HepG2 (cell line): ENCODE results near the gene ATP7B. TPM values are rescaled to one million over a fixed set of nuclear protein-coding genes. Genes with fewer than 3 reads are reported as not detected.

Experiments used
- ASH2L ChIP-seq: fragments of 300-600, 200-600 bp; sonication (generic); IDR thresholded peaks from 2 replicates; pipeline ENCODE4 v1.7.0; 2017; ENCODE audit warnings: low read depth, mild to moderate bottlenecking, moderate library complexity, mixed read lengths, low read length; ENCODE audit not compliant: insufficient read length
- BORCS8-MEF2B ChIP-seq: sonication (generic); formaldehyde crosslinking; IDR thresholded peaks from 2 replicates; pipeline ENCODE4 v1.8.0; 2022; ENCODE audit warnings: mild to moderate bottlenecking, missing genetic modification reagents
- DBP ChIP-seq: sonication (generic); formaldehyde crosslinking; IDR thresholded peaks from 2 replicates; pipeline ENCODE4 v1.4.0; 2020; ENCODE audit warnings: missing genetic modification reagents; ENCODE audit errors: not compliant biosample characterization
- HES4 ChIP-seq: sonication (generic); formaldehyde crosslinking; IDR thresholded peaks from 2 replicates; pipeline ENCODE4 v1.9.0; 2021; ENCODE audit warnings: mild to moderate bottlenecking, missing genetic modification reagents, borderline replicate concordance
- HIVEP1 ChIP-seq: sonication (generic); formaldehyde crosslinking; IDR thresholded peaks from 2 replicates; pipeline ENCODE4 v1.4.0; 2020; ENCODE audit warnings: mild to moderate bottlenecking, missing genetic modification reagents
- KDM2A ChIP-seq: sonication (generic); formaldehyde crosslinking; IDR thresholded peaks from 2 replicates; pipeline ENCODE4 v1.4.0; 2020; ENCODE audit warnings: low read depth, missing genetic modification reagents, borderline replicate concordance
- MIXL1 ChIP-seq: IDR thresholded peaks from 2 replicates; pipeline ENCODE4 v1.6.1; 2016
- NPAS2 ChIP-seq: sonication (generic); formaldehyde crosslinking; IDR thresholded peaks from 2 replicates; pipeline ENCODE4 v1.8.0; 2022; ENCODE audit warnings: mild to moderate bottlenecking, missing genetic modification reagents, borderline replicate concordance
- PAF1 ChIP-seq: IDR thresholded peaks from 2 replicates; pipeline ENCODE4 v1.6.1; 2016; ENCODE audit warnings: missing genetic modification reagents, missing compliant biosample characterization
- SIX1 ChIP-seq: sonication (generic); formaldehyde crosslinking; IDR thresholded peaks from 2 replicates; pipeline ENCODE4 v1.4.0; 2020; ENCODE audit warnings: missing genetic modification reagents, borderline replicate concordance
- TRIM24 ChIP-seq: sonication (generic); formaldehyde crosslinking; IDR thresholded peaks from 2 replicates; pipeline ENCODE4 v1.8.0; 2022; ENCODE audit warnings: mild to moderate bottlenecking, missing genetic modification reagents
- ZFX ChIP-seq: sonication (generic); formaldehyde crosslinking; IDR thresholded peaks from 2 replicates; pipeline ENCODE4 v1.4.0; 2020; ENCODE audit warnings: mild to moderate bottlenecking, low read depth, missing genetic modification reagents, moderate library complexity
- ZNF160 ChIP-seq: sonication (generic); formaldehyde crosslinking; IDR thresholded peaks from 2 replicates; pipeline ENCODE4 v1.8.0; 2022; ENCODE audit warnings: mild to moderate bottlenecking, inconsistent platforms, missing genetic modification reagents
- ZNF572 ChIP-seq: sonication (generic); formaldehyde crosslinking; IDR thresholded peaks from 2 replicates; pipeline ENCODE4 v1.5.1; 2020; ENCODE audit warnings: mild to moderate bottlenecking, missing genetic modification reagents
- ZNF75D ChIP-seq: sonication (generic); formaldehyde crosslinking; IDR thresholded peaks from 2 replicates; pipeline ENCODE4 v1.8.1; 2023; ENCODE audit warnings: missing genetic modification reagents, mild to moderate bottlenecking, borderline replicate concordance
- ZNF891 ChIP-seq: sonication (generic); formaldehyde crosslinking; IDR thresholded peaks from 2 replicates; pipeline ENCODE4 v1.5.0; 2020; ENCODE audit warnings: mild to moderate bottlenecking, missing genetic modification reagents
- polyA plus RNA-seq, 8 experiments: library from polyadenylated mRNA; depleted of rRNA in 3 of 8; stranded (reverse) in 7 of 8; unstranded in 1 of 8; fragments of >200 nt; fragmentation: Illumina TruSeq in 4 of 8; extraction: Trizol in 4 of 8; gene quantifications; 2 replicates each; pipeline versions ENCODE4 v1.2.1 to v1.2.3, GENCODE V29; 2011 to 2016; ENCODE audit warnings: low read depth in 4 of 8, missing spikeins in 1 of 8, mixed read lengths in 1 of 8; ENCODE audit not compliant: insufficient read depth in 1 of 8
- total RNA-seq, 5 experiments: library from RNA; depleted of rRNA; stranded (reverse); fragments of >200 nt; fragmentation: Illumina TruSeq; extraction: Trizol; gene quantifications; 2 replicates each; pipeline ENCODE4 v1.2.3, GENCODE V29; 2016; ENCODE audit warnings: low read depth in 1 of 5
- TF ChIP-seq, protein P1 (sequence below): sonication (generic); formaldehyde crosslinking; IDR thresholded peaks from 2 replicates; pipeline ENCODE4 v1.4.0; 2020; ENCODE audit warnings: missing genetic modification reagents
- TF ChIP-seq, protein P2 (sequence below): sonication (generic); formaldehyde crosslinking; IDR thresholded peaks from 2 replicates; pipeline ENCODE4 v1.4.0; 2020; ENCODE audit warnings: missing genetic modification reagents
- TF ChIP-seq, protein P3 (sequence below): sonication (generic); formaldehyde crosslinking; IDR thresholded peaks from 2 replicates; pipeline ENCODE4 v1.8.0; 2022; ENCODE audit warnings: mild to moderate bottlenecking, missing genetic modification reagents; ENCODE audit not compliant: insufficient replicate concordance

Gene ATP7B
- total and polyA plus RNA-seq, 2 of the 13 experiments (the other 11 are each of a cell fraction or from before 2014, with no cell fraction given) = 31.8 to 57.4 TPM

- TF ChIP-seq, protein P1, sequence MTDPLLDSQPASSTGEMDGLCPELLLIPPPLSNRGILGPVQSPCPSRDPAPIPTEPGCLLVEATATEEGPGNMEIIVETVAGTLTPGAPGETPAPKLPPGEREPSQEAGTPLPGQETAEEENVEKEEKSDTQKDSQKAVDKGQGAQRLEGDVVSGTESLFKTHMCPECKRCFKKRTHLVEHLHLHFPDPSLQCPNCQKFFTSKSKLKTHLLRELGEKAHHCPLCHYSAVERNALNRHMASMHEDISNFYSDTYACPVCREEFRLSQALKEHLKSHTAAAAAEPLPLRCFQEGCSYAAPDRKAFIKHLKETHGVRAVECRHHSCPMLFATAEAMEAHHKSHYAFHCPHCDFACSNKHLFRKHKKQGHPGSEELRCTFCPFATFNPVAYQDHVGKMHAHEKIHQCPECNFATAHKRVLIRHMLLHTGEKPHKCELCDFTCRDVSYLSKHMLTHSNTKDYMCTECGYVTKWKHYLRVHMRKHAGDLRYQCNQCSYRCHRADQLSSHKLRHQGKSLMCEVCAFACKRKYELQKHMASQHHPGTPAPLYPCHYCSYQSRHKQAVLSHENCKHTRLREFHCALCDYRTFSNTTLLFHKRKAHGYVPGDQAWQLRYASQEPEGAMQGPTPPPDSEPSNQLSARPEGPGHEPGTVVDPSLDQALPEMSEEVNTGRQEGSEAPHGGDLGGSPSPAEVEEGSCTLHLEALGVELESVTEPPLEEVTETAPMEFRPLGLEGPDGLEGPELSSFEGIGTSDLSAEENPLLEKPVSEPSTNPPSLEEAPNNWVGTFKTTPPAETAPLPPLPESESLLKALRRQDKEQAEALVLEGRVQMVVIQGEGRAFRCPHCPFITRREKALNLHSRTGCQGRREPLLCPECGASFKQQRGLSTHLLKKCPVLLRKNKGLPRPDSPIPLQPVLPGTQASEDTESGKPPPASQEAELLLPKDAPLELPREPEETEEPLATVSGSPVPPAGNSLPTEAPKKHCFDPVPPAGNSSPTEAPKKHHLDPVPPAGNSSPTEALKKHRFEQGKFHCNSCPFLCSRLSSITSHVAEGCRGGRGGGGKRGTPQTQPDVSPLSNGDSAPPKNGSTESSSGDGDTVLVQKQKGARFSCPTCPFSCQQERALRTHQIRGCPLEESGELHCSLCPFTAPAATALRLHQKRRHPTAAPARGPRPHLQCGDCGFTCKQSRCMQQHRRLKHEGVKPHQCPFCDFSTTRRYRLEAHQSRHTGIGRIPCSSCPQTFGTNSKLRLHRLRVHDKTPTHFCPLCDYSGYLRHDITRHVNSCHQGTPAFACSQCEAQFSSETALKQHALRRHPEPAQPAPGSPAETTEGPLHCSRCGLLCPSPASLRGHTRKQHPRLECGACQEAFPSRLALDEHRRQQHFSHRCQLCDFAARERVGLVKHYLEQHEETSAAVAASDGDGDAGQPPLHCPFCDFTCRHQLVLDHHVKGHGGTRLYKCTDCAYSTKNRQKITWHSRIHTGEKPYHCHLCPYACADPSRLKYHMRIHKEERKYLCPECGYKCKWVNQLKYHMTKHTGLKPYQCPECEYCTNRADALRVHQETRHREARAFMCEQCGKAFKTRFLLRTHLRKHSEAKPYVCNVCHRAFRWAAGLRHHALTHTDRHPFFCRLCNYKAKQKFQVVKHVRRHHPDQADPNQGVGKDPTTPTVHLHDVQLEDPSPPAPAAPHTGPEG (CRISPR knock-in tag) = no peak
- peak; percentile 54; the same call in 1 of the 2 replicates for TF ChIP-seq SIX1
- peak; percentile 38; the same call in 1 of the 2 replicates for TF ChIP-seq ZNF572
- TF ChIP-seq HES4 (CRISPR knock-in tag) = peak; percentile 82; the same call in 1 of the 2 replicates
- TF ChIP-seq ZNF75D = no peak
- TF ChIP-seq DBP (CRISPR knock-in tag) = no peak
- TF ChIP-seq HIVEP1 (CRISPR knock-in tag) = no peak; the same call in 1 of the 2 replicates
- peak; percentile 83 for TF ChIP-seq ASH2L
- no peak for TF ChIP-seq TRIM24 (CRISPR knock-in tag)
- no peak for TF ChIP-seq NPAS2 (CRISPR knock-in tag)
- TF ChIP-seq BORCS8-MEF2B (CRISPR knock-in tag) = peak; percentile 83
- TF ChIP-seq, protein P2, sequence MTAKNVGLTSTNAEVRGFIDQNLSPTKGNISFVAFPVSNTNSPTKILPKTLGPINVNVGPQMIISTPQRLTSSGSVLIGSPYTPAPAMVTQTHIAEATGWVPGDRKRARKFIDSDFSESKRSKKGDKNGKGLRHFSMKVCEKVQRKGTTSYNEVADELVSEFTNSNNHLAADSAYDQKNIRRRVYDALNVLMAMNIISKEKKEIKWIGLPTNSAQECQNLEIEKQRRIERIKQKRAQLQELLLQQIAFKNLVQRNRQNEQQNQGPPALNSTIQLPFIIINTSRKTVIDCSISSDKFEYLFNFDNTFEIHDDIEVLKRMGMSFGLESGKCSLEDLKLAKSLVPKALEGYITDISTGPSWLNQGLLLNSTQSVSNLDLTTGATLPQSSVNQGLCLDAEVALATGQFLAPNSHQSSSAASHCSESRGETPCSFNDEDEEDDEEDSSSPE (CRISPR knock-in tag) = peak; percentile 81
- TF ChIP-seq ZNF891 (CRISPR knock-in tag) = peak; percentile 33; the same call in 1 of the 2 replicates
- peak; percentile 89; the same call in 1 of the 2 replicates for TF ChIP-seq KDM2A (CRISPR knock-in tag)
- peak; percentile 89 for TF ChIP-seq ZFX (CRISPR knock-in tag)
- no peak for TF ChIP-seq PAF1 (CRISPR knock-in tag)
- peak; percentile 49; the same call in 1 of the 2 replicates for TF ChIP-seq MIXL1 (CRISPR knock-in tag)
- TF ChIP-seq ZNF160 = no peak
- TF ChIP-seq, protein P3, sequence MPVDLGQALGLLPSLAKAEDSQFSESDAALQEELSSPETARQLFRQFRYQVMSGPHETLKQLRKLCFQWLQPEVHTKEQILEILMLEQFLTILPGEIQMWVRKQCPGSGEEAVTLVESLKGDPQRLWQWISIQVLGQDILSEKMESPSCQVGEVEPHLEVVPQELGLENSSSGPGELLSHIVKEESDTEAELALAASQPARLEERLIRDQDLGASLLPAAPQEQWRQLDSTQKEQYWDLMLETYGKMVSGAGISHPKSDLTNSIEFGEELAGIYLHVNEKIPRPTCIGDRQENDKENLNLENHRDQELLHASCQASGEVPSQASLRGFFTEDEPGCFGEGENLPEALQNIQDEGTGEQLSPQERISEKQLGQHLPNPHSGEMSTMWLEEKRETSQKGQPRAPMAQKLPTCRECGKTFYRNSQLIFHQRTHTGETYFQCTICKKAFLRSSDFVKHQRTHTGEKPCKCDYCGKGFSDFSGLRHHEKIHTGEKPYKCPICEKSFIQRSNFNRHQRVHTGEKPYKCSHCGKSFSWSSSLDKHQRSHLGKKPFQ (CRISPR knock-in tag) = peak; percentile 78
These were observed 622 bp upstream of the ATP7B start, which contains the start of gene ALG11 (continued) for GRCh38 chr13:52011632-52012511.
